GM19351 (cell line): ENCODE data around the gene ST3GAL5.
"Not testable (repeated sequence)": the region's sequence is repeated elsewhere in the genome, so short reads cannot be mapped to it uniquely, and the experiment has no call there.

Source experiments
- ATAC-seq: cut with Tn5 transposase; IDR thresholded peaks from one replicate; pipeline ENCODE4 v1.9.1; 2021; ENCODE audit warnings: mild to moderate bottlenecking, moderate library complexity; ENCODE audit not compliant: unreplicated experiment

Gene ST3GAL5

GRCh38 chr2:85894554-85895278 is 5.9 kb upstream of the ST3GAL5 start:
- not testable (repeated sequence) for ATAC-seq

GRCh38 chr2:85893428-85894258 is 4.9 kb upstream of the ST3GAL5 start:
- no peak for ATAC-seq

- ATAC-seq, result no peak
These were observed 3.6 kb upstream of the ST3GAL5 start for GRCh38 chr2:85892216-85892944.

DNA sequence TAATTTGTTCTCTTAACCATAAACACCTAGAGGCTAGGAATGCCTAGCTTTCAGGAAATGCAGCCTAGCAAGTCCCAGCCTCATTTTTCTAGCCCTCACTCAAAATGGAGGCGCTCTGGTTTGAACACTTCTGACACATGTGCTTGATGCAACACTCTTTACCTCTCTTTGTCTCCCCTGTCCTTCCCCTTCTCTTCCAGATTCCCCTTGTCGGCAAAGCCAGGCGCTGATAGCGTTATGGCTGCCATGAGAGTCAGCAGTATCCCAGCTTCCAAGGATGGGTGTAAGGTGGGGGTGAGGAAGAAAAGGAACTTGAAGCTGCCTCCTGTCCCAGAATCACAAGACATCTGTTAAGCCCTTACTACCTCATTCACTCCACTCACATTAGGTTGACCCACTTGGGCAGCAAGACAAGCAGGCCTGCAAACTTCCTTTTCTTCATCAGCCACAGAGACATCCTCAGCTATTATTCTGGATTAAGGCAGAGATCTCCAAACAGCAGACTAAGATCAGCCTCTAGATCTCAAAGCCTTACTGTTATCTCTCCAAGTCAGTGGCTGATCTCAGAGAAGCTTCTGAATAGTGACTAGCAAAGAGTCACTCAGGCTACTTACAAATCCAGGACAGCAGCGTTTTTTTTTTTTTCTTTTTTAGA is 1.9 kb upstream of the ST3GAL5 start:
- ATAC-seq, result no peak

GRCh38 chr2:85889627-85890281 is 964 bp upstream of the ST3GAL5 start:
- ATAC-seq, result no peak

DNA sequence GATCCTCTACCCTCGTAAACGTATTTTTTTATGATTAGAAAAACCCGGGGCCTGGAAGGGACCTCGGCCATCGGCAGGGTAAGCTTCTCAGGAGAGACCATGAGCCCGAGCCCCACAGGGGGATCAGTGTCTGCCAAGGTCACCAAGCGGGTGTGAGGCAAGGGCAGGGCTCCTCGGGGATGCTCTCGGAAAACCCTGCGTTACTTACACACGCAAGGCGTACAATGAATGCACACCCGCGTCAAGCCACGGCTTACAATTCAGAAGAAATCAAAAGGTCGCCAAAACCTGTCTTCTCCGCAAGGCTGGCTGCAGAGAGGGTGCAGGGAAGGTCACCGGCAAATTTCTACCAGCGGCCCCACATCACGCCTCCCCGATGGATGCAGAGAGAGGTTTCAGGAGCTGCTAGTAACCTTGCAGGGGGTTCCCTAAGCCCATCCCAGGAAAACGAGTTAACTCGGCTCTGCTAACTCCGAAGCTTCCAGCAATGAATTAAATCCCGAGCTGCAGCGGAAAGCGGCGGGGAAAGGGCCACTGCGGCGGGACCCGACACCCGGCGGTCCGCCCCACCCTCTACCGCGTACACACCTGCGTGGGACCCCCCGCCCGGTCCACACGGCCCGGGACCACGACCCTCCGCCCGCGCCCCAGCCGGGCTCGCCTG is 638 bp downstream of the ST3GAL5 start:
- no peak for ATAC-seq

GRCh38 chr2:85887566-85888019 is 1.2 kb downstream of the ST3GAL5 start:
- no peak for ATAC-seq

DNA sequence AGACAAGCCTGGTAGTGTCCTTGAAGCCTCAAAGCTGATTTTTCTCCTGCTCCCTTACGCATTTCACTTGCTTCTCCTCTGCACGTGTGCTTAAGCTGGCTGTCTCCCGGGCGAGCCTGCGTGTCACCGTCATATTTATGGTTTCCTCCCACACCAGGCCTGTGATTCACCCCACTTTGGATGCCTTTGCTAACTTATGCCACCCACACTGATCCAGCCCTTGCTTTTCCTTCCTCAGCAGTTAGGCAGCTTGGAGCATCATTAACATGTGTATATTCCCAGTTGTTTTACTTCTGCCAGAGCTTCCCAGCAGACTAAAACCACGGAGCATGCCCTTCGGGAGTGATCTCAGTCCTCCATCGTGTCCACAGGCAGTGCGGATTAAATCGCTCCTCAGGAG is 2.2 kb downstream of the ST3GAL5 start:
- no peak for ATAC-seq

DNA sequence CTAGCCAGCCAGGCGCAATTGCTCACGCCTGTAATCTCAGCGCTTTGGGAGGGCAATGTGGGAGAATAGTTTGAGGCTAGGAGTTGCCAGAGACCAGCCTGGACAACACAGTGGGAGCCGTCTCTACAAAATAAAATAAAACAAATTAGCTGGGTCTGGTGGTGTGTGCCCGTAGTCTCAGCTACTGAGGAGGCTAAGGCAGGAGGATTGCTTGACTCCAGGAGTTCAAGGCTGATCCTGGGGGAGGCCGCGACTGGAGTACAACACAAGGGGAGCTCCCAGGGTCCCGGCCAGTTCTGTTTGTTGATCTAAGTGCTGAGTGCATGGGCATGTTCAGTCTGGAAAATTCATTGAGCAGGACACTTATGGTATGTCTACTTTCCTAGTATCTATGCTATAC is 2.6 kb downstream of the ST3GAL5 start:
- ATAC-seq, result no peak

DNA sequence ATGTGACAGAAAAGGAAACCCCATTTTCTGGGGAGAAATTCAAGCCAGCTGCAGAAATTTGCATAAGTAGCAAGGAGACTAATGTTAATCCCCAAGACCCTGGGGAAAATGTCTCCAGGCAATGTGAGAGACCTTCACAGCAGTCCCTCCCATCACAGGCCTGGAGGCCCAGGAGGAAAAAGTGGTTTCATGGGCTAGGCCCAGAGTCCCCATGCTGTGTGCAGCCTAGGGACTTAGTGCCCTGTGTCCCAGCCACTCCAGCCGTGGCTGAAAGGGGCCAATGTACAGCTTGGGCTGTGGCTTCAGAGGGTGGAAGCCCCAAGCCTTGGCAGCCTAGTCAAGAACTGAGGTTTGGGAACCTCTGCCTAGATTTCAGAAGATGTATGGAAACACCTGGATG is 7.0 kb downstream of the ST3GAL5 start:
- ATAC-seq, result not testable (repeated sequence)

DNA sequence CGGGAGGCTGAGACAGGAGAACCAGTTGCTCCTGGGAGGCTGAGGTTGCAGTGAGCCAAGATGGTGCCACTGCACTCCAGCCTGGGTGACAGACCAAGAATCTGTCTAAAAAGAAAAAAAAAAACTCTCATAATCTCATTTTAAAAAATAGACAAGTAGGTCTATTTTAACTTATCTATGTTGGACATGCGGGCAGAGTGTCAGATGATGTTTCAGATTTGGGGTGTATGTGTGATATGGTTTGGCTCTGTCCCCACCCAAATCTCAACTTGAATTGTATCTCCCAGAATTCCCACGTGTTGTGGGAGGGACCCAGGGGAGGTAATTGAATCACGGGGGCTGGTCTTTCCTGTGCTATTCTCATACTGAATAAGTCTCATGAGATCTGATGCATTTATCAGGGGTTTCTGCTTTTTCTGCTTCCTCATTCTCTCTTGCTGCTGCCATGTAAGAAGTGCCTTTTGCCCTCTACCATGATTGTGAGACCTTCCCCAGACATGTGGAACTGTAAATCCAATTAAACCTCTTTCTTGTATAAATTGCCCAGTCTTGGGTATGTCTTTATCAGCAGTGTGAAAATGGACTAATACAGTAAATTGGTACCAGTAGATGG is 8.0 kb downstream of the ST3GAL5 start:
- ATAC-seq, result not testable (repeated sequence)

DNA sequence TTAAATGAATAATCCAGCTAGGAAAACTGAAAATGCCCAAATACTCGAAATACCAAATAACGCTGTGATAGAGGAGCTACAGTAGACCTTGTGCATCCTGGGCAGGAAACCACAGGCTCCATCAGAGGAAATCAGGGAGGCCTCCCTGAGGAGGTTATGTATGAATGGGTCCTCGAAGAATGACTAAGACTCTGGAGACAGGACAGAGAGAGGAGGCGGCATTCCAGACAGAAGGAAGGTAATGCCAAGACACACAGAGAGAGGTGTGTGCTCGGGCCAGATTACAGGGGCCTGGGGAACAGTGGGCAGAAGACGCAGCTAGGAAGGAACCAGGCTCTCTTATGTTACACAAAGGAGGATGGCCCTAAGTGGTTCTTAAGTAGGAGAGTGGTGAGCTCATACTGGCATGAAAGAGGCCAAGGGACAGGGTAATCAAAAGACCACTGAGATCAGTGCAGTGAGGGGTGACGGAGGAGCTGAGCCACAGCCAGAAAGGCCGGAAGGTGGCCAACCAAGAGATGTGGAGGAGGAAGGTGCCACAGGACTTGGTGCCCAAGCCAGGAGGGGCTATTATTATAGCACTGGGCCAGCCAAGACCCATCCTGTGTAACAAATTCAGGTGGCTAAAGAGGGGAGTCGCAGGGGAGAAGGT is 9.9 kb downstream of the ST3GAL5 start:
- no peak for ATAC-seq

- ATAC-seq, result no peak
These were observed 13.3 kb downstream of the ST3GAL5 start for GRCh38 chr2:85875350-85876050.

DNA sequence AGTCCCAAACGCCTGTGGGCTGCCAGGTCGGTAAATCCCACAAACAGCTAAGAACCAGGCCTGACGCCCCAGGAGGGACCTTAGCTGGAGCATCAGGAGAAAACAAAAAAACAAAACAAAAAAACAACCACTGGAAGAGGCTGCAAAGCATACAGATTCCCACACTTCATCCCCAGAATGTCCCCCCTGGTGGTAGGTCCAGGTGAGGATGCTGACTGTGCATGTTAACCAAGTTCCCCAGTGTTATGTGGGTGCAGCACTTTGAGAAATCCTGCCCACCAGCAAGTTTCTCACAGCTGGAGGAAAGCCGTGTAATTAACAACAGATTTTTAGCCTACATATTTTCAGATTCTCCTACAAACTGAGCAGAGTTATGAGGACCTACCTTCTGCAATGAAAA is 15.1 kb downstream of the ST3GAL5 start:
- no peak for ATAC-seq

- no peak for ATAC-seq
These were observed 16.1 kb downstream of the ST3GAL5 start for GRCh38 chr2:85872536-85873161.

DNA sequence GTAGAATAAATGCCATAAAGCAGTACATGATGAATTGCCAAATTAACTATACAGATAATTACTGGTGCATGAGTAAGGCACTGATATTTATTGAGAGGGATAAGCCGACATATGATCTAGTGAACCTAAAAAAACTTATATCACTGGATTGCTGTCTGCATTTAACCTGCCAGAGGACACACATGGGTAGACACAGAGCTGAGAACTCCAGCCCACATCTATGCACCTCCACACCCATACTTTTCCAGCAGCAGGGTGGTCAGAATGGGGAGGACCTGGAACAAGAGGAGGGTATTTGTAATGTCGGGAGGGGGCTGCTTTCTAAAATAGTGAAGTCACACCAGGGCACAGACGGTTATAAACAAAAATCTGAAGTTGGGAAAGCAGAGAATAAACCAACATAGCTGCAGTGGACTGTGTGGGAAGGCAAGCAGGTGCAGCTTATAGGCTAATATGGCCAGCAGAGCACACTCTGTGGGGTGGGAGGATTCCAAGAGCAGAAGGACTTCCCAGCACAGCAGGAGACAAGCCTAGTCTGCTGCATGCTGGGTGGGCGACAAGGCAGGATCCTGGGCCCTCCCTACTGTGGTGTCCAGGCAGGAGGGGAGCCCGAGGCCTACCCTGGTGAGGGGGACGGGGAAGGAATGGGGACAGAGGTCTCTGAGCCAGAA is 17.2 kb downstream of the ST3GAL5 start:
- ATAC-seq, result no peak

DNA sequence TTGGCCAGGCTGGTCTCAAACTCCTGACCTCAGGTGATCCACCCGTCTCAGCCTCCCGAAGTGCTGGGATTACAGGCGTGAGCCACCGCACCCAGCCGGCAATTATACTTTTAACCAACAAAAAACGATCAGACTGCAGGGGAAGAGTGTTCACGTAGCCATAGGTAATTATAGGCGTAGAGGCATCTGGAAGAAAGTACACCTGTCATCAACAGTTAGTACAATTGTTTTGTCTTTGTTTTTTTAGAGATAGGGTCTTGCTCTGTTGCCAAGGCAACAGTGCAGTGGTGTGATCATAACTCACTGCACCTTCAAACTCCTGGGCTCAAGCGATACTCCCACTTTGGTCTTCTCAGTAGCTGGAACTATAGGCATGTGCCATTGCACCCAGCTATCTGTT is 20.0 kb downstream of the ST3GAL5 start:
- no peak for ATAC-seq
